ENCODE results near the gene LMO1.

Gene LMO1

GRCh38 chr11:8250434-8250833 lies 13.2 kb downstream of the LMO1 start:
- Histone ChIP-seq H3K27me3 (ENCODE audit: insufficient read depth, poor library complexity, severe bottlenecking) (no peaks in the 10 kb centered on the region), H3K4me3 (replicated peaks; ENCODE audit: insufficient read depth, low read length) (no peak overlapping the region), H3K27ac (replicated peaks) (no peak overlapping the region)
- no peak for TF ChIP-seq REST (IDR thresholded peaks at IDR 0.05; ENCODE audit: insufficient replicate concordance, low read depth)
- TF ChIP-seq POLR2AphosphoS5 (IDR thresholded peaks at IDR 0.05; ENCODE audit: low read depth) = no peak
- TF ChIP-seq CTCF (IDR thresholded peaks at IDR 0.05; ENCODE audit: insufficient read depth, low read length) = no peak
- no peak for TF ChIP-seq SPI1 (IDR thresholded peaks at IDR 0.05; ENCODE audit: borderline replicate concordance, low read depth)
- no peak for TF ChIP-seq GABPA (IDR thresholded peaks at IDR 0.05; ENCODE audit: low read depth)
- no peak for DNase-seq (ENCODE audit: low read depth in 1 of 2, low spot score in 1 of 2)

- DNase-seq (ENCODE audit: low read depth in 1 of 2, low spot score in 1 of 2) = no peak
- Histone ChIP-seq H3K4me3 (replicated peaks; ENCODE audit: insufficient read depth, low read length) (no peak overlapping the region), H3K27ac (replicated peaks) (no peak overlapping the region), H3K27me3 (ENCODE audit: insufficient read depth, poor library complexity, severe bottlenecking) (no peaks in the 10 kb centered on the region)
- TF ChIP-seq CTCF (IDR thresholded peaks at IDR 0.05; ENCODE audit: insufficient read depth, low read length) = no peak
Measured at GRCh38 chr11:8249482-8249881, 14.2 kb downstream of the LMO1 start.

GRCh38 chr11:8248786-8249185 lies 14.9 kb downstream of the LMO1 start:
- H3K4me3 ChIP-seq (replicated peaks; ENCODE audit: insufficient read depth, low read length) = no peak overlapping the region
- no peak for DNase-seq (ENCODE audit: low read depth in 1 of 2, low spot score in 1 of 2)
- H3K27me3 ChIP-seq (ENCODE audit: insufficient read depth, poor library complexity, severe bottlenecking) = no peaks in the 10 kb centered on the region
- TF ChIP-seq REST (IDR thresholded peaks at IDR 0.05; ENCODE audit: insufficient replicate concordance, low read depth) = no peak
- no peak for TF ChIP-seq POLR2AphosphoS5 (IDR thresholded peaks at IDR 0.05; ENCODE audit: low read depth)
- TF ChIP-seq SPI1 (IDR thresholded peaks at IDR 0.05; ENCODE audit: borderline replicate concordance, low read depth) = no peak
- no peak for TF ChIP-seq GABPA (IDR thresholded peaks at IDR 0.05; ENCODE audit: low read depth)
- no peak for TF ChIP-seq CTCF (IDR thresholded peaks at IDR 0.05; ENCODE audit: insufficient read depth, low read length)
- H3K27ac ChIP-seq (replicated peaks) = no peak overlapping the region

GRCh38 chr11:8247312-8247711 lies 16.4 kb downstream of the LMO1 start:
- peak; percentile 6 for TF ChIP-seq REST (IDR thresholded peaks at IDR 0.05; ENCODE audit: insufficient replicate concordance, low read depth)
- no peak for TF ChIP-seq GABPA (IDR thresholded peaks at IDR 0.05; ENCODE audit: low read depth)
- no peak for TF ChIP-seq POLR2AphosphoS5 (IDR thresholded peaks at IDR 0.05; ENCODE audit: low read depth)
- TF ChIP-seq SPI1 (IDR thresholded peaks at IDR 0.05; ENCODE audit: borderline replicate concordance, low read depth) = no peak
- TF ChIP-seq CTCF (IDR thresholded peaks at IDR 0.05; ENCODE audit: insufficient read depth, low read length) = peak; percentile 65
- no peaks in the 10 kb centered on the region for H3K27me3 ChIP-seq (ENCODE audit: insufficient read depth, poor library complexity, severe bottlenecking)
- H3K27ac ChIP-seq (replicated peaks) = no peak overlapping the region
- DNase-seq (ENCODE audit: low read depth in 1 of 2, low spot score in 1 of 2) = peak in 1 of 2 experiments; percentile 22
- no peak overlapping the region for H3K4me3 ChIP-seq (replicated peaks; ENCODE audit: insufficient read depth, low read length)

All from HL-60 (cell line).